GM15510 (cell line): ENCODE results near the gene FHOD3.

Experiments
- POLR2A ChIP-seq: IDR thresholded peaks from 3 replicates; pipeline ENCODE4 v1.6.1; 2011; ENCODE audit warnings: borderline replicate concordance; ENCODE audit not compliant: insufficient read length; ENCODE audit errors: extremely low read depth

FHOD3 gene

GRCh38 chr18:36561046-36561445, 263.5 kb downstream of the FHOD3 start:
- TF ChIP-seq POLR2A, result no peak

- TF ChIP-seq POLR2A, result no peak
These were observed 267.3 kb downstream of the FHOD3 start for GRCh38 chr18:36564841-36565240.

GRCh38 chr18:36567800-36568199, 270.3 kb downstream of the FHOD3 start:
- TF ChIP-seq POLR2A, result no peak

GRCh38 chr18:36568487-36568886, 271.0 kb downstream of the FHOD3 start:
- no peak for TF ChIP-seq POLR2A

- no peak for TF ChIP-seq POLR2A
These were observed 274.8 kb downstream of the FHOD3 start for GRCh38 chr18:36572135-36572856.

- TF ChIP-seq POLR2A, result no peak
These were observed 278.8 kb downstream of the FHOD3 start for GRCh38 chr18:36576339-36576738.

GRCh38 chr18:36578871-36579710, 281.6 kb downstream of the FHOD3 start:
- TF ChIP-seq POLR2A, result no peak

GRCh38 chr18:36580266-36580665, 282.8 kb downstream of the FHOD3 start:
- TF ChIP-seq POLR2A, result no peak

- no peak for TF ChIP-seq POLR2A
These were observed 283.6 kb downstream of the FHOD3 start for GRCh38 chr18:36580874-36581750.

- no peak for TF ChIP-seq POLR2A
These were observed 285.7 kb downstream of the FHOD3 start for GRCh38 chr18:36582988-36583745.

- TF ChIP-seq POLR2A, result no peak
These were observed 292.5 kb downstream of the FHOD3 start for GRCh38 chr18:36589857-36590543.

- TF ChIP-seq POLR2A, result no peak
These were observed 293.4 kb downstream of the FHOD3 start for GRCh38 chr18:36590621-36591580.

- no peak for TF ChIP-seq POLR2A
These were observed 294.8 kb downstream of the FHOD3 start for GRCh38 chr18:36592282-36592681.
